GM18507 (cell line): ENCODE results near the gene PDE3A.

ENCODE experiments used
- DNase-seq: peaks from one replicate; pipeline ENCODE4 v3.0.0; 2011; ENCODE audit warnings: low read depth; ENCODE audit not compliant: insufficient read length; ENCODE audit errors: extremely low spot score
- FAIRE-seq: peaks from 2 replicates; lab custom pipeline; 2011; peaks lifted over from hg19 to GRCh38; lab: Jason Lieb, UNC

The PDE3A gene

DNA sequence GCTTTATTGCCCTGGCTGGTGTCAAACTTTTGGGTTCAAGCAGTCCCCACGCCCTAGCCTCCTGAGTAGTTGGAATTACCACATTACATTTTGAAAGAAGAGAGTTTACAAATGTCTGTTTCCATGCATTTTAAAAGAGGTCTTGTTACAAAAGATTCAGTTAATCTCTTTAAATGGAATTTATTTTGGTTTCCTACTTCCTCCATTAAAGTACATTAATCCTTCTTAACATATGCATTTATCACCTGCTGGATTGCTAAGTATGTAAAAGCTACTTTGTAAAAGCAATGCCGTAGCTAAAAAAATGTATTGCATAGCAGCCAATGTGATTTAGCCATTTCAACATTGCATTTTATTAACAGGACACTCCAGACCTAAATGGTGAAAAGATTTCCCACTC, 80.4 kb downstream of the PDE3A start:
- DNase-seq (no peak), FAIRE-seq (no peak)

DNA sequence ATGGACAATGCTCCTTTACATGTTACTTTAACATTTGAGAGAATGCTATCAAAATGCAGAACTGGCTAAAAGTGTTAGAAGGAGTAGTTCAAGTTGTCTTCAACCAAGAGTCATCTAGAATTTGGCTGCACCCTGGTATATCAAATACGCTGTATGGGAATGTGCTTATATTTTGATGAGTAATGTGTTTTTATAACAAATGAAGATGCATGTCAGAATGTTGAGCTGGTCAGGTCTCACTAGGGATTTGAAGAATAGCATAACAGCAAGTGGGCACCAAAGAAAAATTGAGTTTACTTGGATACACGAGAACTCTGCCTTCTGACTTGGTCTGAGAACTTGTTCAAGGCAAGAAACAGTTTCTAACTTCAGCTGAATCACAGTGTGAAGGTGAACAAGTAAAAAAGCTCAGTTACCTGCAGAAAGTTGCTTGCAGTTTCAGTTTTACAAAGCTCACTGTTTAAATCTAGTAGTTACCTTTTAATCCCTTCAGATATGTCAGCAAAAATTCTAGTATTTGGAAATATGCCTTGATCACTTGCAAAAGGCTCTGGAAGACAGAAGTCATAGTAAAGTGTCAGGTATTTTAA, 82.3 kb downstream of the PDE3A start:
- FAIRE-seq, result no peak
- no peak for DNase-seq

- FAIRE-seq (no peak), DNase-seq (no peak)
Measured at GRCh38 chr12:20451761-20452160, 83.4 kb downstream of the PDE3A start.

- DNase-seq, result no peak
- no peak for FAIRE-seq
Measured at GRCh38 chr12:20452496-20453010, 84.2 kb downstream of the PDE3A start.

DNA sequence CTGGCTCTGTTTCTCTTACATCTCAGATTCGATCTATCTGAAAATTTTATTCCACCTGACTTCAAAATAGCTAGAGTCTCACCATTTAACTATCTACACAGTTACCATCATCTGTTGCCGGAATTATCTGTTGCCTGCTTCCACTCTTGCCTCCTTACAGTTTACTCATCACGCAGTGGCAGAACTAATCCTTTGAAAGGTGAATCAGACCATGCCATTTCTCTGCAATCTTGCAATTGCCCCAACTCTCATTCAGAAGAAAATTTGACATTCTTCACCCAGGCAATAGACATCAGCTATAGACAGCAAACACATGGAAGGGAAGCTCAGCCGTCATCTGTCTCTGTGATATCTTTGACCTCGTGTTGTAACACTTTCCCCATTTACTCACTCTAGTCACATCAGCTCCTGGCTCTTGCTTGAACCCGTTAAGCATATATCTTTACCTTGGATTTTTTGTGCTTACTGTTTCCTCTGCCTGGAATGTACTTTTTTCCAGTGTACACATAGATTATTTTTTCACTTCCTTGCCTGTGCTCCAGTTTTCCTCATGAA, 85.5 kb downstream of the PDE3A start:
- no peak for FAIRE-seq
- no peak for DNase-seq

DNA sequence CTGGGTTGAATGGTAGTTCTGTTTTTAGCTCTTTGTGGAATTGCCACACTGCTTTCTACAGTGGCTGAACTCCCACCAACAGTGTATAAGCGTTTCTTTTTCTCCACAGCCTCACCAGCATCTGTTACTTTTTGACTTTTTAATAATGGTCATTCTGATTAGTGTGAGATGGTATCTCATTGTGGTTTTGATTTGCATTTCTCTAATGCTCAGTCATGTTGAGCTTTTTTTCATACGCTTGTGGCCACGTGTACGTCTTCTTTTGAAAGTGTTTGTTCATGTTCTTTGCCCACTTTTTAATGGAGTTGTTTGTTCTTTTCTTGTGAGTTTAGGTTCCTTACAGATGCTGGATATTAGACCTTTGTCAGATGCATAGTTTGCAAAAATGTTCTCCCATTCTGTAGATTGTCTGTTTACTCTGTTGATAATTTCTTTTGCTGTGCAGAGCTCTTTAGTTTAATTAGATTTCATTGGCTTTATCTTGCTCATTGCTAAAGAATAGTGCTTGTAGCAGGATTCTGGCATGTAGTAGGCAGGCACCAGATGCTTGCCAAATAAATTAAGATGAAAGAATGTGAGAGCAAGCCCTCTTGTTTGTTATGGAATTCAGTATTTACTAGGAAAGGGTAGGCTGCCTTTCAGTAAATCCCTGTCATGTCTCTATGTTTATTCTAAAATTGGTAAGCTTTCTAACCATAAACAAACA, 86.8 kb downstream of the PDE3A start:
- no peak for DNase-seq
- no peak for FAIRE-seq

GRCh38 chr12:20457582-20457981, 89.2 kb downstream of the PDE3A start:
- DNase-seq (no peak), FAIRE-seq (no peak)

GRCh38 chr12:20458011-20458410, 89.7 kb downstream of the PDE3A start:
- FAIRE-seq (no peak), DNase-seq (no peak)

GRCh38 chr12:20459920-20460319, 91.6 kb downstream of the PDE3A start:
- FAIRE-seq, result no peak
- DNase-seq, result no peak

GRCh38 chr12:20460956-20461355, 92.6 kb downstream of the PDE3A start:
- FAIRE-seq, result no peak
- no peak for DNase-seq

- DNase-seq, result no peak
Measured at GRCh38 chr12:20463913-20464524, 95.7 kb downstream of the PDE3A start.

DNA sequence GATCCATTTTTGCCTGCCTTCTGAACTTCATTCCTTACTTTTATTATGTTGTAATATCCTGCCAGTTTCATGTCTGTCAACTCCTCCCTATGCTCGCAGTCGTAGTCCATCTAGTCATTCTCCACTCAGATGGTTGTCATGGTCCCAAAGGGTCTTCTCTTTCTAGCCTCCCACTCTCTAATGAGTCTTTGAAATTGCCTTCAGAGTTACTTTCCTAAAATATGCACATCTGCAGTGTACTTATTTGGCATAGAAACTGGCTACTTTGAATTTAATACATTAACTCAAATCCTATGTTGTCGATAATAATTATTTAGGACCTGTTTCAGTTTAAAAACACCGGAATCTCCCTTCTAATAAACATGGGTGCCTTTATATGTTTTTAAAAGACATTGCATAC, 101.0 kb downstream of the PDE3A start:
- FAIRE-seq (no peak), DNase-seq (no peak)

More at GRCh38 chr12:20463913-20464524, 95.7 kb downstream of the PDE3A start:
- FAIRE-seq, result no peak

DNA sequence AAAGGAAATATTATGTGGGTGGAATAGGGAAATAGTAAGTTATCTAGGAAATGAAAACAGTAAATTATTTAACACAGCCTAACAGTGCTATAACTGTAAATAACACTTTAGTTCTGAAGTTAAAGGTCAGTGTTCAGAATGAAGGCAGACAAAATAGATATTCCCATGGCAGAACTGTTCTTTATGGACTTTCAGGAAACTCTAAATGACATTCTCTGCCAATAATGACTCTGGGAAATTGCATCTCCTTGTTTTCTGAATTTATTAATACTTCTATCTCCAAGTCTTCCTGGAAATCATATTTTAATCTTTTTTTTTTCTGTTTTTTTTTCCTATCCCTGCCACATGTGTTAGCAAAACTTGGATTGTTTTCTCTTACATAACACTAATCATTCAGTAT, 101.4 kb downstream of the PDE3A start:
- no peak for FAIRE-seq
- no peak for DNase-seq

- DNase-seq (no peak), FAIRE-seq (no peak)
Measured at GRCh38 chr12:20472102-20472782, 103.9 kb downstream of the PDE3A start.

GRCh38 chr12:20473133-20473532, 104.8 kb downstream of the PDE3A start:
- no peak for FAIRE-seq
- DNase-seq, result no peak

DNA sequence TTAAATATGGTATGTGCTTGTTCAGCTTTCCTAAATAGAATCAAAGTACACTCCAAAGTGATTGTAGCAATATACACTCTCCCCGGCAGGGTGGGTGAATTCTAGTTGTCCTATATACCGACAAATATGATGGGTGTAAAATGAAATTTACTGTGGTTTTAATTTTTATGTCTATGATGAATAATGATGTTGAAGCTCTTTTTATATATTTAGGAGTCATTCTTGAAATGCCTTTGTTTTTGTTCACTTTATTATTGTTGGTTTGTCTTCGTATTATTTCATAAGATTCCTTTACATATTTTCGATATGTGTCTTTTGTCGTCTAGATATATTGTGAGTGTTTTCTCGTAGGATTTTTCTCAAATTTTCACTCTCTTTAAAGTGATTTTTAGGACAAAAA, 105.7 kb downstream of the PDE3A start:
- DNase-seq, result no peak
- no peak for FAIRE-seq

DNA sequence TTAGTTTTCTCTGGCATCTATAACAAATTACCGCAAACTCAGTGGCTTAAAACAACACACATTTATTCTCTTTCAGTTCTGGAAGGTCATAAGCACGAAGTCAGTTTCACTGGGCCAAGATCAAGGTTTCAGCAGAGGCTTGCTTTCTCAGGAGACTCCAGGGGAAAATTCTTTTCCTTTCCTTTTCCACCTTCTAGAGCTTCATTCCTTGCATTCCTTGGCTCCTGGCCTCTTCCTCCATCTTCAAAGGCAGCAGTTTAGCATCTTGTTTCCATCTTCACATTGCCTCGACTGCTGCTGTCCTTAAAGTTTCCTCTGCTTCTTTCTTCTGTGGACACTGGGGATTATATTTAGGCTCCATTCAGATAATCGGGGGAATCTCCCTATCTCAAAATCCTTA, 106.1 kb downstream of the PDE3A start:
- DNase-seq (no peak), FAIRE-seq (no peak)

DNA sequence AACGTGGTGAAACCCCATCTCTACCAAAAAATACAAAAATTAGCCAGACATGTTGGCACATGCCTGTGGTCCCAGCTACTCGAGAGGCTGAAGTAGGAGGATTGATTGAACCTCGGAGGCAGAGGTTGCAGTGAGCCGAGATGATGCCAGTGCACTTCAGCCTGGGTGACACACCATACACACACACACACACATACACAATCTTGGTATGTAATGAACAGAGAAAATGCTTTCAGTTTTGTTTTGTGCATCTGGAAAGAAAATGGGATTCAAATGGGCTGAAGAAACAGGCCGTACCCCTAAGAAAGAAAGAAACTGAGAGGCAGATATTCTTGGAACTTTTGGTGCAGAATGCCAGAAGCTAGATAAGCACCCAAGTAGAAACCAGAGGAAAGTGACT, 107.2 kb downstream of the PDE3A start:
- FAIRE-seq (no peak), DNase-seq (no peak)

- no peak for DNase-seq
- FAIRE-seq, result no peak
Measured at GRCh38 chr12:20476551-20476950, 108.2 kb downstream of the PDE3A start.

DNA sequence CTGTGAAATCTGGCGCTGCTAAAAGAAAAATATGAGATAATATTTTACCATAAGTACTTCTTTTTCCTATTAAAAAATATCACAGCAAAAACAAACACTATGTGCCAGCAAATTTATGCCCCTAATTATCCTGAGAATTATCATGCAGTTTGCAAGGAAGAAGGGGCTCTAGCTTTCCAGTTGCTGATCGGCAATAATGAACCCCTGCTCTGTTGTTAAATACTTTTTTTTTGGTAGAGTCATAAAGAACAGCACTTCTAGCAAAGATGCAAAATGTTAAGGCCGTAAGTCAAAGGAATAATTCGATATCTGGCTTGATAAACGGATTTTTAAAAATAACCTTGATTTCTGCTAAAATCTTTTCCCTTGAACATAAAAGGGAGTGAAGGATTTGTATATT, 108.9 kb downstream of the PDE3A start:
- FAIRE-seq (no peak), DNase-seq (no peak)
